DOHH2 (cell line): ENCODE measurements around the gene NYNRIN.

Experiments used
- CTCF ChIP-seq: fragments of 200-600 bp; sonication (generic); IDR thresholded peaks from one replicate; pipeline ENCODE4 v1.5.1; 2014; ENCODE audit warnings: antibody characterized with exemption, mild to moderate bottlenecking, low read depth, low read length; ENCODE audit not compliant: poor library complexity, severe bottlenecking
- EZH2phosphoT487 ChIP-seq: fragments of 200-600 bp; sonication (generic); IDR thresholded peaks from 2 replicates; pipeline ENCODE4 v1.6.1; 2017; ENCODE audit warnings: borderline replicate concordance, mild to moderate bottlenecking, antibody characterized with exemption, low read length, moderate library complexity, mixed read lengths

GRCh38 chr14:24443053-24443665 lies 44.4 kb downstream of the NYNRIN start:
- TF ChIP-seq CTCF (no peak), EZH2phosphoT487 (no peak)
